Testis (tissue), 5 donors: Measurements from ENCODE around the gene SPINK4. TPM values are rescaled to one million over a fixed set of nuclear protein-coding genes. Genes with fewer than 3 reads are reported as not detected.

Source experiments
- DNase-seq: peaks from one replicate; pipeline ENCODE4 v3.0.0-alpha.2; 2019
- H3K27ac ChIP-seq, 2 donors: fragments of 200-600 bp; sonication (generic); one replicate each; pipeline ENCODE4 v1.5.1; 2019
- H3K27me3 ChIP-seq: fragments of 200-600 bp; sonication (generic); one replicate; pipeline ENCODE4 v1.5.1; 2019
- H3K36me3 ChIP-seq: fragments of 200-600 bp; sonication (generic); one replicate; pipeline ENCODE4 v1.5.1; 2017; ENCODE audit warnings: low read depth; ENCODE audit errors: missing control alignments
- H3K4me1 ChIP-seq: fragments of 200-600 bp; sonication (generic); one replicate; pipeline ENCODE4 v1.5.1; 2019
- H3K4me3 ChIP-seq, 2 donors: fragments of 200-600 bp; sonication (generic); one replicate each; pipeline ENCODE4 v1.5.1; 2017 to 2019
- H3K9me3 ChIP-seq: fragments of 200-600 bp; sonication (generic); one replicate; pipeline ENCODE4 v1.5.1; 2017
- CTCF ChIP-seq, 3 experiments: fragments of 450-650 bp in 2 of 3; fragments of 200-600 bp in 1 of 3; sonication (generic) in 1 of 3; IDR thresholded peaks; one replicate each; pipeline ENCODE4 v1.5.1; 2016 to 2019; ENCODE audit warnings: antibody characterized with exemption in 3 of 3, mild to moderate bottlenecking in 2 of 3, moderate library complexity in 1 of 3
- POLR2A ChIP-seq: fragments of 450-650 bp; IDR thresholded peaks from one replicate; pipeline ENCODE4 v1.6.1; 2017; ENCODE audit warnings: antibody characterized with exemption, mild to moderate bottlenecking, moderate library complexity
- WGBS, 2 donors: methylation state at CpG; one replicate each; pipeline ENCODE4 v1.1.5; 2018; 5-methylcytosine and 5-hydroxymethylcytosine counted together
- intact Hi-C: fragments of 100-400 bp; cut with DNase I; formaldehyde crosslinking; loops from one replicate; pipeline ENCODE4 v1.15.1; 2023; ENCODE audit warnings: low total_unique reads
- long read RNA-seq, 2 donors: transcript quantifications; one replicate each; lab custom pipeline, GENCODE V29; 2026
- polyA plus RNA-seq: library from polyadenylated mRNA; stranded (reverse); fragments of 350-450 nt; fragmentation: Illumina TruSeq; extraction: RNeasy Lipid Tissue Mini Kit (QIAGEN cat#74804); gene quantifications from one replicate; pipeline ENCODE4 v1.2.3, GENCODE V29; 2014; ENCODE audit warnings: low read depth, low replicate concordance; ENCODE audit not compliant: insufficient read depth
- total RNA-seq, 2 donors: library from RNA; depleted of rRNA; stranded (reverse); fragments of >200 nt; gene quantifications; one replicate each; pipeline ENCODE4 v1.2.3, GENCODE V29; 2016

Gene SPINK4
- not detected for total RNA-seq
- not detected for polyA plus RNA-seq
- long read RNA-seq, donor 1, result 0 reads
- long read RNA-seq, donor 2, result 0 reads

GRCh38 chr9:33239921-33240320, at the start of gene SPINK4:
SPINK4 (plus strand) TSS chr9:33240167; CDS start chr9:33240209, 42 bp downstream.
- DNase-seq, result peak; percentile 27
- no peaks in the 10 kb centered on the region for H3K4me1 ChIP-seq
- WGBS, 2 donors, result 56 to 61% methylated on average over 4 to 7 of the region's 7 CpGs
- no peak within 1 kb of the TSS for H3K4me3 ChIP-seq
- no peaks in the 10 kb centered on the region for H3K36me3 ChIP-seq
- no peak within 1 kb of the TSS for H3K27ac ChIP-seq
- no peaks in the 10 kb centered on the region for H3K9me3 ChIP-seq
- TF ChIP-seq POLR2A, result no peak
- no peak for TF ChIP-seq CTCF (IDR thresholded peaks at IDR 0.05)
- intact Hi-C loops, result no loop called here
- no peaks in the 10 kb centered on the region for H3K27me3 ChIP-seq

GRCh38 chr9:33192493-33193255, 47.3 kb upstream of the SPINK4 start:
- 57% methylated on average over 3 of the region's 3 CpGs for WGBS, 2 donors
- no peak for DNase-seq
- no peak for TF ChIP-seq CTCF (IDR thresholded peaks at IDR 0.05)
- no peak for TF ChIP-seq POLR2A
- H3K4me3 ChIP-seq, result no peak overlapping the region
- H3K36me3 ChIP-seq, result no peaks in the 10 kb centered on the region
- H3K9me3 ChIP-seq, result no peaks in the 10 kb centered on the region
- peaks cover 1% of the 10 kb centered on the region for H3K4me1 ChIP-seq
- intact Hi-C loops, result no loop called here
- no peaks in the 10 kb centered on the region for H3K27me3 ChIP-seq
- H3K27ac ChIP-seq, result no peak overlapping the region

- WGBS, 2 donors, result 71 to 90% methylated on average over 3 of the region's 3 CpGs
- DNase-seq, result no peak
- H3K9me3 ChIP-seq, result no peaks in the 10 kb centered on the region
- TF ChIP-seq POLR2A, result no peak
- TF ChIP-seq CTCF (IDR thresholded peaks at IDR 0.05), result no peak
- intact Hi-C loops, result no loop called here
- peaks cover 3% of the 10 kb centered on the region for H3K4me1 ChIP-seq
- no peaks in the 10 kb centered on the region for H3K36me3 ChIP-seq
- no peak overlapping the region for H3K27ac ChIP-seq
- no peaks in the 10 kb centered on the region for H3K27me3 ChIP-seq
- no peak overlapping the region for H3K4me3 ChIP-seq
Measured at GRCh38 chr9:33193818-33194217, 46.1 kb upstream of the SPINK4 start.

- Histone ChIP-seq H3K36me3 (no peaks in the 10 kb centered on the region), H3K27me3 (no peaks in the 10 kb centered on the region), H3K4me1 (peaks cover 3% of the 10 kb centered on the region), H3K9me3 (no peaks in the 10 kb centered on the region), H3K27ac (peak overlapping the region in 1 of 2 donors; percentile 12), H3K4me3 (no peak overlapping the region)
- DNase-seq, result no peak
- TF ChIP-seq CTCF (IDR thresholded peaks at IDR 0.05) (no peak), POLR2A (no peak)
- 79 to 87% methylated on average over 1 of the region's 1 CpG for WGBS, 2 donors
- intact Hi-C loops, result no loop called here
Measured at GRCh38 chr9:33196736-33197135, 43.2 kb upstream of the SPINK4 start.
